GM19452 (cell line): Measurements from ENCODE around the gene APOC3.
"Not testable (repeated sequence)": the region's sequence is repeated elsewhere in the genome, so short reads cannot be mapped to it uniquely, and the experiment has no call there.

ENCODE experiments used
- ATAC-seq: cut with Tn5 transposase; IDR thresholded peaks from one replicate; pipeline ENCODE4 v1.9.1; 2021; ENCODE audit not compliant: unreplicated experiment

Gene APOC3

GRCh38 chr11:116801662-116802061 is 28.0 kb upstream of the APOC3 start:
- ATAC-seq: not testable (repeated sequence)

- ATAC-seq: no peak
Observed at GRCh38 chr11:116804001-116804400, 25.7 kb upstream of the APOC3 start.

GRCh38 chr11:116807601-116808261 is 22.0 kb upstream of the APOC3 start:
- ATAC-seq: no peak

GRCh38 chr11:116808262-116809175 is 21.2 kb upstream of the APOC3 start:
- no peak for ATAC-seq

- ATAC-seq: no peak
Observed at GRCh38 chr11:116811194-116811593, 18.5 kb upstream of the APOC3 start.

GRCh38 chr11:116812109-116812508 is 17.6 kb upstream of the APOC3 start:
- ATAC-seq: no peak

DNA sequence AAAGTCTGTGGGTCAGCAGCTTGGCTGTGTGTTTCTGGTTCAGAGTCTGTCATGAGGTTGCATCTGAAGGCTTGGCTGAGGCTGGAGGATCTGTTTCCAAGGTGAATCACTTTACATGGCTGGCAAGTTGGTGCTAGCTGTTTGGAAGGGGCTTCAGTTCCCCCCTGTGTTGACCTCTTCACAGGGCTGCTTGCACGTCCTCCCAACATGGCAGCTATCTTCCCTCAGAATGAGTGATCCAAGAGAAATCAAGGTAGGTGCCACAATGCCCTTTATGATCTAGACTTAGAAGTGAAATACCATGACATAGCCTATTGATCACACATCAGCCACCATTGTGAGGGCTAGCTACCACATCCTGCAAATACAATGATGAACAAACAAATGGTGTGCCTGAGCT is 16.5 kb upstream of the APOC3 start:
- ATAC-seq: no peak

DNA sequence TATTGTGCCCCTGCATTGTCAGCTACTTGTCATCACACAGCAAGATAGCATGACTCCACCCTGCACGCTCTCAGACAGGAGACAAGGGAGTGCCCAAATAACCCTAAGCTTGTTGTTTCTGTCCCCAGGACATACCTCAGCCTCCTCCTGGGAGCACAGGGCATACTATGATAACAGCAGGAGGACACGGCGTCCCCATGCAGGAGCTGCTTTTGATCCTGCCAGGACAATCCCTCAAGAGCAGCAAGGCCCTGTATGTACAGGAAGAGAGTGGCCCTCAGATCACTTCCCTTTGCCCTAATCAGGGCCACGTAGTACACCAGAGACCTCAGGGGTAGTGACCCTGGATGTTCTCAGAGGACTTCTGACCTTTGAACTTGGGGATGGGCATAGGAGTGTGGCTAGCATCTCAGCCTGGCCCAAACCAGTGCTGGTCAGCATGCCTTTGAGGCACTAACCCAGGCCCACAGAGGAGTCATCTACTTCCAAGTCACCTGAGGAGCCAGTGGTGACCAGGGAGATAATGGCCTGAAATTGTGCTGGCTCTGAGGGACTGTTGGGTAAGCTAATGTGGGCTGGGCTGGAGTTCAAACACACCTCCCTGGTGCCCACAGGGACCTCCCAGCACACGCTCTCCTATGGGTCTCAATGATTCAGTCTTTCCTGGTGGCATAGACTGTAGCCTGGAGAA is 15.8 kb upstream of the APOC3 start:
- no peak for ATAC-seq

DNA sequence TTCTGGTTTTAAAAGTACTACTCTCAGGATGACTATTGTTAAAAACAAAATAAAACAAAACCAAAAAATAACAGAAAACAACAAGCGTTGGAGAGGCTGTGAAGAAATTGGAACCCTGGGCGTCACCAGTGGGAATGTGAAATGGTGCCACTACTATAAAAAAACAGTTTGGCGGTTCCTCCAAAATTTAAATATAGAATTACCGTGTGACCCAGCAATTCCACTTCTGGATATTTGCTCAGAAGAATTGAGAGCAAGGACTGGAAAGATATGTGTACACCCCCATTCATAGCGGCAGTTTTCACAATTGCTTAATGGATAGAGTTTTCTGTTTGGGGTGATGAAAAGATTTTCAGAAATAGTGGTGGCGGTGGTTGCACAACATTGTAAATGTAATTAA is 15.2 kb upstream of the APOC3 start:
- no peak for ATAC-seq

- no peak for ATAC-seq
Observed at GRCh38 chr11:116819049-116819448, 10.7 kb upstream of the APOC3 start.

DNA sequence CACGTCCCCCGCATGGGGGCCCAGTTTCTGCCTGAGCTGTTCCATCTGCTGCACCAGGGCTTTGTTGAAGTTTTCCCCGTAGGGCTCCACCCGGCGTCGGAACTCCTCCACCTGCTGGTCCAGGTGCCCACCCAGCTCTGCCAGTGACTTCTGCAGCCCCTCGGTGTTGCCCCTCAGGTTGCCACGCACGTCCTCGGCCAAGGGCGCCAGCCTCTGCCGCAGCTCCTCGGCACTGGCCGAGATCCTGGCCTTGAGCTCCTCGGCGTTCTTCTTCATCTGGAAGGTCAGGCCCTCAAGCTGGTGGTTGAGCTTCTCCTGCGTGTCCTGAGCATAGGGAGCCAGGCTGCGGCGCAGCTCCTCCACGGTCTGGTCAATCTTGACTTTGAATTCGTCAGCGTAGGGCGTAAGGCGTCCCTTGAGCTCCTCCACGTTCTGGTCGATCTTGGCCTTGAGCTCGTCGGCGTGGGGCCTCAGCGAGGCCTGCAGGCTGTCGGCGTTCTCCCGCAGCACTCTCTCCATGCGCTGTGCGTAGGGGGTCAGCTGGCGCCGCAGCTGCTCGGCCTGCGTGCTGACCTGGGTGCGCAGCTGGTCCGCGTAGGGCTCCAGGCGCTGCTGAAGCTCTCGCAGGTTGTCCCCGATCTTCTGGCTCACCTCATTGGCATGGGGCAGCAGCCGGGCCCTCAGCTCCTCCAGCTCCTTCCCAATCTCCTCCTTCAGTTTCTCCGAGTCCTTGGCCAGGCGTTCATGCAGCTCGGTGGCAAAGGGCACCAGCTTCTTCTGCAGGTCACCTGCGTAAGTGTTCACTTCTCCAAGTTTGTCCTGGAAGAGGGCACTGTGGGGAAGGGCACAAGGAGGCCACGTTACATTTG is 8.4 kb upstream of the APOC3 start:
- no peak for ATAC-seq

GRCh38 chr11:116822575-116822974 is 7.1 kb upstream of the APOC3 start:
- ATAC-seq: no peak

DNA sequence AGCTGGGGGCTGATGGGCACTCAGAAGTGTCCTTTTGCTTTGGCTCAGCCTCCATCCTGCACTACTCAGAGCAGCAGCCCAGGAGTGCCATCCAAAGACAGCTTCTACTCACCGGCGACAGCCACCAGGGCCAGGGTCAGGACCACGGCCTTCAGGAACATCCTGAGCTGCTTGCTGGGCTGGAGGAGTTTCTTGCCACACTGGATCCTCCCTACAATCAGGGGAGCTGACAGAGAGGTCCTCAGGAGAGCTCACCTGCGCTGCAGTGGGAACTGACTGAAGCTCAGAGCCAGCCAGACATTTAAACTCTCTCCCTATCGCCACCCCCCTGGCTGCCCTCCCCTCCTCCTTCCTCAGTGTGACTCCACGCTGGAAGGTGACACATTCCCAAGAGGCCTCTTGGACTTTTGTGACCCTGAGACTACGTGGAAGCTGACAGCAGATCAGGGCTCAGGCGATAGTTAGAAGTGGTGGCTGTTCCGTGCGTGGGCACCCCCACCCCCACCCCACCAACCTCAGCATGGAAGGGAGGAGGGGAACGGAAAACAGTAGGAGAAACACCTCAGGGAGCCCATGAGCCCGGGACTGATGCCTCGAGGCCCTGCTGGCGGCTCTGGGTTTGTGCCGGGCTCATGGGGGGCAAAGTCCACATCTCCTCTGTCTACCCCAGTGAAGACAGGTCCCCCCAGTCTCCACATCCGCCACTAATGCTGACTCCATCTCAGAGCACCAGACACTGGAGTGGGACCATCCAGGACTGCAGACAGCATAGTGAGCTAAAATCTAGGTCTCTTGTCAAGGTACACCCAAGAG is 6.5 kb upstream of the APOC3 start, which contains the start of gene APOA4:
Gene APOA4, minus strand, starts transcription at position 274 of the 813 bp plus-strand sequence. Its CDS starts 113 bp downstream, at position 161.
- ATAC-seq: no peak

DNA sequence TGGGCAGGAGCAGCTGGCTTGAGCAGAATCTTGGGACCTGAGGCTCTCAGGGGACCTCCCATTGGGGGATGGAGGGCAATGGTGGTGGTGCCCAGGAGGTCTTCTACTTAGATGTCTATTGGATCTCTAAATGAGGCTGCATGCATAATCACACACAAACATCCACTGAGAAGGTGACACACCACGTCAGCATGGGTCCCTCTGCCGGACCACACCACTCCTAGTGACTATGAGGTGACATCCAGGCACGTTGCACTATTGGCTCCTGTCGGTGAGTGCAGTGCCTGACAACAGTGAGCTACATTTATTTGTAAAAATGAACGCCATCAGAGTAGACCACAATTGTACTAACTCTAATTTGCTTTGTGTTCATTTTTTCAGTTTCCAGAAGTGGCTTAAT is 4.3 kb upstream of the APOC3 start:
- ATAC-seq: no peak

DNA sequence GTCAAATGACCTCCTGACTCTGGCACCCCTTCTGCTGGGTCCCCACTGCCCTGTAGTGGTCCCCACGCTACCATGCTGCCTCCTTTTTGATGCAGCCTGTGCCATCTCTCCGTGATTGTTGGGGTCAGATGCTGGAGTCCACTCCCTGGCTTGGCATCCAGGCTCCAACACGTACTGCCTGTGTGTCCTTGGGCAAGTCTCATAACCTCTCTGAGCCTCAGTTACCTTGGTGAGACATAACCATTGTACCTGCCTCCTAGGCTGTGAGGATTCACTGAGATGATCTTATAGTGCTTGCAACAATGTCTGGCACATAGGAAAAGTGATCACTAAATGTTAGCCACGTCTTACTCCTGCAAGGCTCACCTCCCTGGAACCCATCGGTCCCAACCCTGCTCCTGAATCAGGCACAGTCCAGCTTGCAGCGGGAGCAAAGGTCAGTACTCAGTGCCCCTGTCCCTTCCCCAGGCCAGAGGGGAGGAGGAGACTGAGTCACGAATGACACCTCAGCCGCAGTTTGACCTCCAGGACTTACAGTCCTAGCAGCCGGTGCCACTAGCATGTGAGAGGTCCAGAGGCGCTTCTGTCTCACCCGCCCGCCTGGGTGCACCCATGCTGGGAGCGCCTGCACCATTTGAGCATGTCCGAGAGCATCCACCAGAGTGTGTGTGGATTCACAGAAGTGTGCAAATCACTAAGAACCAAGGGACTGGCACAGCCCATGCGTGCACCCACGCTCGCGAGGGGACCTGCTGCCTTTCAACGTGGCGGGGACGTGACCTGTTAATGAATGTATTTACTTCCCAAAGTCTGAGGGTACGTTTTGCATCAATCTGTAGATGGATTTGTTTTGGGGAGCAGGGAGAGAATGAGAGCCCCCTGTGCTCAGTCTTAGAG is 3.6 kb upstream of the APOC3 start:
- ATAC-seq: no peak

DNA sequence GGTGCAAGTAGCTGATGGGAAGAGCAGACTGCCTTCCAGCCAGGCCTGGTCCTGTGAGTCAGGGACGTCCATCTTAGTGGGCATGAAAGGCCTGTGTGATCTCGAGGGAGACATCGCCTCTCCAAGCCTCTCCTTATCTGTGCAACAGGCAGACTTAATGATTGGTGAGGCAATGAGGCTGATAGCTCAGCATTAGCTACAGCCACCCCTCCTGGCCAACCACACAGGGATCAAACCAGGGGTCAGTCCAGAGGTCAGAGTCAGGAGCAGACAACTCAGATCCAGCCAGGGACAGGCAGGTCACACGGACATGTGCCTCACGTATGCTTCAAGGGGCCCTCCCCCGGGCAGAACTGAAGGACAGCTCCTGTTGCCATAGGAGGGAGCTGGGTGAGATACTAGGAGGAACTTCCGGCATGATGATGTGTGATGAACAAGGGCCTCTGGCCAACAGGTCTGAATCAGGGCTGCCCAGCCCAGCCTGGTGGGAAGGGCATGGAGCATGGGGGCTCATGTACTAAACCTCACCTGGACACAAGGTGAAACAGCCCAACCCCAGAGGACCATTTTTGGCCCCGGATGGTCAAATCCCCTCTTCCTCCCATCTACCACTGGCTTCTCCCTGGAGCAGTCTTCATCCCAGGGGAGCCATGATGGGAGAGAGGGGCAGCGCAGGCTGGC is 2.8 kb upstream of the APOC3 start:
- ATAC-seq: no peak

- ATAC-seq: no peak
Observed at GRCh38 chr11:116827461-116827860, 2.2 kb upstream of the APOC3 start.
